Activated B cell treated with CpG ODN at 0.5 μM for 24 hours (primary cell): Measurements from ENCODE around the gene GSTA5. TPM values are rescaled to one million over a fixed set of nuclear protein-coding genes. Genes with fewer than 3 reads are reported as not detected.
"Not testable (repeated sequence)": the region's sequence is repeated elsewhere in the genome, so short reads cannot be mapped to it uniquely, and the experiment has no call there.

ENCODE experiments used
- ATAC-seq: fragments of 200-7000 bp; cut with Tn5 transposase; one replicate; pipeline ENCODE4 v1.10.0; 2021; ENCODE audit warnings: low read depth, mild to moderate bottlenecking, moderate library complexity
- CTCF ChIA-PET: fragments of 350-600 bp; sonication (Branson Sonifier 250); formaldehyde crosslinking; loops from one replicate; lab custom pipeline; 2021; ENCODE audit warnings: antibody characterized with exemption; lab: Charles Lee
- POLR2A ChIA-PET: fragments of 350-600 bp; sonication (Branson Sonifier 250); formaldehyde crosslinking; loops from one replicate; lab custom pipeline; 2021; ENCODE audit warnings: antibody characterized with exemption; lab: Charles Lee
- DNase-seq: peaks from one replicate; pipeline ENCODE4 v3.0.0; 2022
- H3K27ac Mint-ChIP-seq: one replicate; pipeline ENCODE4 v1.8.0; 2020; ENCODE audit warnings: mixed read lengths
- H3K27me3 Mint-ChIP-seq: one replicate; pipeline ENCODE4 v1.8.0; 2021; ENCODE audit warnings: mixed read lengths
- H3K36me3 Mint-ChIP-seq: one replicate; pipeline ENCODE4 v1.8.0; 2021; ENCODE audit warnings: low read depth, mixed read lengths
- H3K4me1 Mint-ChIP-seq: one replicate; pipeline ENCODE4 v1.8.0; 2021; ENCODE audit warnings: mixed read lengths
- H3K4me3 Mint-ChIP-seq: one replicate; pipeline ENCODE4 v1.8.0; 2020; ENCODE audit warnings: mild to moderate bottlenecking, mixed read lengths
- H3K9me3 Mint-ChIP-seq: one replicate; pipeline ENCODE4 v1.8.0; 2020; ENCODE audit warnings: mixed read lengths
- intact Hi-C: fragments of 100-400 bp; cut with micrococcal nuclease; formaldehyde crosslinking; loops from one replicate; pipeline ENCODE4 v1.15.1; 2024
- total RNA-seq: library from RNA; stranded (reverse); gene quantifications from 2 replicates; pipeline ENCODE4 v1.2.3, GENCODE V29; 2022
- TF ChIP-seq, protein P1 (sequence below): fragments of 200-600 bp; IDR thresholded peaks from one replicate; pipeline ENCODE4 v1.8.0; 2022; ENCODE audit warnings: antibody characterized with exemption, mild to moderate bottlenecking

Gene GSTA5
- total RNA-seq, 1 donor from 2014 or later: not detected

DNA sequence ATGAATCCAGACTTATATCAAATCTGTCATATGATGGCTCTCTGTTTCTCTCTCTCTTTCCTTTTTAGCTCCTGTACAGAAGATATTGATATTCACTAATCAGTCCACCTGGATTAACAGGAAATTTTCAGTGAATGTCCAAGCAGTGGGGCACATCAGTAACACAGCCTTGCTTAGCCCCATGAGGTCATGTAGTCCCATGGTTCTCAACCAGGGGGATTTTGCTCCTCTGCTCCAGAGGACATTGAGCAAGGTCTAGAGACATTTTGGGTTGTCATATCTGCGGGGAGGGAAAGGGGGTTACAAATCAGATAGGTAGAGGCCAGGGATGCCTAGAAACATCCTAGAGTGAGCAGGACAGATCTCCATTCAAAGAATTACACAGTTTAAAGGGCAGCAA lies 37.8 kb downstream of the GSTA5 start:
- Mint-ChIP-seq H3K4me3 (no peak overlapping the region), H3K4me1 (no peaks in the 10 kb centered on the region), H3K9me3 (no peaks in the 10 kb centered on the region), H3K36me3 (no peaks in the 10 kb centered on the region), H3K27me3 (peaks cover 20% of the 10 kb centered on the region), H3K27ac (no peak overlapping the region)
- intact Hi-C loops: no loop called here
- DNase-seq (no peak), ATAC-seq (no peak)
- TF ChIP-seq, protein P1, sequence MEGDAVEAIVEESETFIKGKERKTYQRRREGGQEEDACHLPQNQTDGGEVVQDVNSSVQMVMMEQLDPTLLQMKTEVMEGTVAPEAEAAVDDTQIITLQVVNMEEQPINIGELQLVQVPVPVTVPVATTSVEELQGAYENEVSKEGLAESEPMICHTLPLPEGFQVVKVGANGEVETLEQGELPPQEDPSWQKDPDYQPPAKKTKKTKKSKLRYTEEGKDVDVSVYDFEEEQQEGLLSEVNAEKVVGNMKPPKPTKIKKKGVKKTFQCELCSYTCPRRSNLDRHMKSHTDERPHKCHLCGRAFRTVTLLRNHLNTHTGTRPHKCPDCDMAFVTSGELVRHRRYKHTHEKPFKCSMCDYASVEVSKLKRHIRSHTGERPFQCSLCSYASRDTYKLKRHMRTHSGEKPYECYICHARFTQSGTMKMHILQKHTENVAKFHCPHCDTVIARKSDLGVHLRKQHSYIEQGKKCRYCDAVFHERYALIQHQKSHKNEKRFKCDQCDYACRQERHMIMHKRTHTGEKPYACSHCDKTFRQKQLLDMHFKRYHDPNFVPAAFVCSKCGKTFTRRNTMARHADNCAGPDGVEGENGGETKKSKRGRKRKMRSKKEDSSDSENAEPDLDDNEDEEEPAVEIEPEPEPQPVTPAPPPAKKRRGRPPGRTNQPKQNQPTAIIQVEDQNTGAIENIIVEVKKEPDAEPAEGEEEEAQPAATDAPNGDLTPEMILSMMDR: no peak
- CTCF ChIA-PET: no interaction called here
- POLR2A ChIA-PET: no interaction called here

DNA sequence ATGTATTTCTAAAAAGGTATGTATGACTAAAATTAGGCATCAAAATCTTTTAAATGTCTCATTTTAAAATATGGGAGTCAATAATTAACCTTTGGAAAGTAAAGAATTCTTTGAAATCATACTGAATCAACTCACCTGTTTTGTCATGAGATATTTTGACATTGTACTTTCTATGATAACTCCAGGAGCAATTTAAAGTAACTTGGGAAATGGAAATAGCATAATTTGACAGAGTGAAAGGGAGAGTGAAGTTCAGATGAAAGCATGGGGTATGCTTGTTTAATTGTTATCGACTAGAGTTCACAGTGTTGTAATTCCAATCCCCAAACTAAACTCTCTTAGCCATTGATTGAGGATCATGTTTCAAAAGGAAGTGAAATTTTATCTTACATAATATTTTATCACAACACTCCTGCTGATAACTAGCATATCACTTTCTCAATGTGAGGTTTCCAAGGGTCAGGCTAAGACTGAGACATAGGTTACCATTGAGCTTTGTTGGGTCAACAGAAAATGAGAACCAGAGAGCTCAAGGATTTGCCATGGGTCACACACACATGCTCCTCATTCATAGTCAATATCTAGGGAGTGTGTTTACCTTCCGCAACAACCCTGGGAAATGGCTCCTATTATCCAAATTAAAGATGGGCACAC lies 39.3 kb downstream of the GSTA5 start:
- ChIA-PET CTCF (no interaction called here), POLR2A (no interaction called here)
- Mint-ChIP-seq H3K4me3 (no peak overlapping the region), H3K4me1 (no peaks in the 10 kb centered on the region), H3K9me3 (no peaks in the 10 kb centered on the region), H3K27me3 (peaks cover 16% of the 10 kb centered on the region), H3K36me3 (no peaks in the 10 kb centered on the region), H3K27ac (no peak overlapping the region)
- intact Hi-C loops: no loop called here
- no peak for ATAC-seq
- DNase-seq: no peak
- TF ChIP-seq, protein P1: no peak

DNA sequence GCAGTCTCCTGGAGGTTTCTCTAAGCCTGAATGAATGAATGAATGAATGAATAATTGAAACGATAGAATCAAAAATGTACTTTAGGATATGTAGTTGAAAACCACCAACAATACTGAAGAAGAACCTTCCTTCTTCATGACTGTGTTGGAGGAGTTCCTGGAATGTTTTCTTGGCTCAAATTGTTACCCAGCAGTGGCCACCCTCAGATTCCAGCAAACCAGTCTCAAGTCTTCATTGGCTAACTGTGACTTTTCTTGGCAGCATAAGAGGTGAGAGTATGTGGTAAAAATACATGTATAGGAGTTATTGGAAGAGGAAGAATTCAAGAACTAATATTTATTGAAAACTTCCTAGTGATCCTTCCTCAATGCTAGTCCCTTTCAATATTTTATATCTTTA lies 41.3 kb downstream of the GSTA5 start:
- POLR2A ChIA-PET, DNase-seq, ATAC-seq, intact Hi-C loops, H3K36me3 Mint-ChIP-seq, H3K4me1 Mint-ChIP-seq, H3K9me3 Mint-ChIP-seq, H3K27ac Mint-ChIP-seq, H3K4me3 Mint-ChIP-seq, CTCF ChIA-PET: not testable (repeated sequence)
- H3K27me3 Mint-ChIP-seq: peaks cover 15% of the 10 kb centered on the region

DNA sequence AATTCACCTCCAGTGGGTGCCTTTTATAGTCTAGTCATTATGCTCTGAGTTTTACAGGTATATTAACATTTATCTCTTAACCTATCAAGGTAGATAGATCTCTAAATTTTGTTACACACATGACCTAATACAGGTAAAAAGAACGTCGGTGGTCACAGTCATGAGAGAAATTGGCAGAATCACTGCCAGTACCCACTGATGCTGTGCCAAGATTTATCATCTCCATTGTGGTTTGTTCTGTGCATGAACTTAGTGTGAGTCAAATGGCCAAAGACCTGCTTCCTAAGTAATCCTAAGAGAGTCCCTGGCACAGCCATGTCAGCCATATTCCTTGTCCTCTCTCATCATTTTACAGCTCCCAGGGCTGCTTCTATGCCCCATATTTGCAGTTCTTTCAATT lies 46.2 kb downstream of the GSTA5 start:
- ATAC-seq, POLR2A ChIA-PET: not testable (repeated sequence)

DNA sequence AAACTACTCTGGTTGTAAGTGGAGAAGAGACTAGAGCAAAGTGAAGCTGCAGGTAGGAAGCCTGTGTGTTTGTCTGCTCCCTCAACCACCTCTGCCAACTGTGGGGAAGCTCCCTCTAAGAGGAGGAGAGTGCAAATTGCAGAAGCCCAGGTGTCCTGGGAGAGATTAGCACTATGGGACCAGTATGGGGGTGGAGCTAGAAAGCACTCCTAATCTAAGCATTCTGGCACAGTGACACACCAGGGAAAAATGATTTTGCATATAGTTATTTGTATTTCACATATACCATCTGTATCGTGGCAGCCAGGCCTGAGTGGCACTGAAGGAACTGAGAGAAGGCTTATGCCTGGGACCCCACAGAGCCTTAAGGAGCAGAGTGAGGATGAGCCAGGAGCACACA lies 49.8 kb downstream of the GSTA5 start:
- peaks cover 7% of the 10 kb centered on the region for H3K9me3 Mint-ChIP-seq
- ChIA-PET CTCF (no interaction called here), POLR2A (no interaction called here)
- intact Hi-C loops: no loop called here
- no peak overlapping the region for H3K4me3 Mint-ChIP-seq
- ATAC-seq (no peak), DNase-seq (no peak)
- H3K27ac Mint-ChIP-seq: no peak overlapping the region
- H3K36me3 Mint-ChIP-seq: no peaks in the 10 kb centered on the region
- no peaks in the 10 kb centered on the region for H3K4me1 Mint-ChIP-seq
- H3K27me3 Mint-ChIP-seq: peaks cover 10% of the 10 kb centered on the region
- TF ChIP-seq, protein P1: no peak

More for the DNA sequence above, 46.2 kb downstream of the GSTA5 start:
- CTCF ChIA-PET, H3K36me3 Mint-ChIP-seq, H3K4me1 Mint-ChIP-seq, intact Hi-C loops, H3K4me3 Mint-ChIP-seq, H3K27ac Mint-ChIP-seq, H3K9me3 Mint-ChIP-seq, DNase-seq, H3K27me3 Mint-ChIP-seq: not testable (repeated sequence)

DNA sequence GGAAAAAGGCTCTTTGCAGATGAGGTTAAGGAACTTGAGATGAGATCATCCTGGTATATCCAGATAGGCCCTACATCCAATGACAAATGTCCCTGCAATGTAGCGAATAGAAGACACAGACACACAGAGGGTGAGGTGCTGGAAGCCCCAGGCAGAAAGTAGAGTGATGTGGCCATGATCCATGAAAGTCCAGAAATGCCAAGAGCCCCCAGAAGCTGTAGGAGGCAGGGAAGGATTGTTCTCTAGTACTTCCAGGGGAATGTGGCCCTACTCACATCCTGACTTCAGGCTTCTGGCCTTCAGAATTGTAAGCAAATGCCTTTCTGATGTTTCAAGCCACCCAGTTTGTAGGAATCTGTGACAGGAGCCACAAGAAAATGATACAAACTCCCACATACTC lies 51.0 kb downstream of the GSTA5 start:
- H3K27ac Mint-ChIP-seq, DNase-seq, intact Hi-C loops, CTCF ChIA-PET, H3K9me3 Mint-ChIP-seq, H3K36me3 Mint-ChIP-seq, ATAC-seq, H3K4me1 Mint-ChIP-seq, H3K4me3 Mint-ChIP-seq, POLR2A ChIA-PET: not testable (repeated sequence)
- H3K27me3 Mint-ChIP-seq: peaks cover 13% of the 10 kb centered on the region

DNA sequence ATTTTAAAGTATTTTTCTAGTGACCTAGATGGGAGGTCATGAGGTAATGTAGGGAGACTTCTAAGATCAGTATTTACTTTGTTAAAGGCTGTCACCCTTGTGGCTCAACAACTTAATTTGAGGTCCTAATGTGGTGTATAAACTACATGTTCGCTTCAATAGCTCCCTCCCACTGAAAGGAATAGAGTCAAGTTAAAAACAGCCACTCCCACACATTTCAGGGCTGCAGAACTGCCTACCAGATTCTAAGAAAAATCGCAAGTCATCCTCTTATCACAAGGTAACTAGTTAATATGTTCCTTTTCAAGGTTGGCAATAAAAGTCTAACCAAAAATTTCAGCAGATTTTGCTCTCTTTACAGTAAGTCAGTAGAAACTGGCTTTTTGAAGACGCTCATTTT lies 52.1 kb downstream of the GSTA5 start:
- intact Hi-C loops: no loop called here
- DNase-seq: no peak
- peaks cover 13% of the 10 kb centered on the region for H3K27me3 Mint-ChIP-seq
- ChIA-PET CTCF (no interaction called here), POLR2A (no interaction called here)
- peaks cover 7% of the 10 kb centered on the region for H3K9me3 Mint-ChIP-seq
- no peak overlapping the region for H3K27ac Mint-ChIP-seq
- H3K4me3 Mint-ChIP-seq: no peak overlapping the region
- H3K4me1 Mint-ChIP-seq: no peaks in the 10 kb centered on the region
- TF ChIP-seq, protein P1: no peak
- H3K36me3 Mint-ChIP-seq: no peaks in the 10 kb centered on the region
- ATAC-seq: no peak
